Fibroblast of villous mesenchyme (primary cell): ENCODE data around the gene NDUFAF8. TPM values are rescaled to one million over a fixed set of nuclear protein-coding genes. Genes with fewer than 3 reads are reported as not detected.

Experiments used
- DNase-seq: peaks from one replicate; pipeline ENCODE4 v3.0.0-alpha.2; 2010; ENCODE audit warnings: low read depth
- H3K4me3 ChIP-seq: 2 replicates; pipeline ENCODE4 v1.5.1; 2011; ENCODE audit warnings: low read depth, mild to moderate bottlenecking, low read length
- CTCF ChIP-seq: IDR thresholded peaks from 2 replicates; pipeline ENCODE4 v1.5.1; 2012; ENCODE audit warnings: low read depth, mild to moderate bottlenecking, low read length; ENCODE audit not compliant: insufficient read depth
- total RNA-seq: library from RNA; depleted of rRNA; stranded (reverse); fragments of >200 nt; gene quantifications from 2 replicates; pipeline ENCODE4 v1.2.3, GENCODE V29; 2012

Gene NDUFAF8
- total RNA-seq, 1 donor, result 31.5 TPM

DNA sequence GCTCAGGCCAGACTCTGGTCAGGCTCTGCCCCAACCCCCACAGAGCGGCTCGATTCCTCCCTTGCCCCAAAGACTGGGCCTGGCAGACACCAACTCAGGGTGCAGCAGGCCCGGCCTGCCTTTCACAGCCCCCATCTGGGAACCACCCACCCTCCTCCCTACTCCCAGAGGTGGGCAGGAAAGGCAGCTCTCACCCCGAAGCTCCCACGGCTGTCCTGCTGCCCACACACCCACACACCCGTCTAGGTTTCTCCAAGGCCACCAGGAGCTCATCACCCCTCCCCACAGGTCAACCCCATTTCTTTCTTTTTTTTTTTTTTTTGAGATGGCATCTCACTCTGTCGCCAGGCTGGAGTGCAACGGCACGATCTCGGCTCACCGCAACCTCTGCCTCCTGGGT lies 20.1 kb upstream of the NDUFAF8 start:
- H3K4me3 ChIP-seq, result no peak overlapping the region
- no peak for DNase-seq
- no peak for TF ChIP-seq CTCF

DNA sequence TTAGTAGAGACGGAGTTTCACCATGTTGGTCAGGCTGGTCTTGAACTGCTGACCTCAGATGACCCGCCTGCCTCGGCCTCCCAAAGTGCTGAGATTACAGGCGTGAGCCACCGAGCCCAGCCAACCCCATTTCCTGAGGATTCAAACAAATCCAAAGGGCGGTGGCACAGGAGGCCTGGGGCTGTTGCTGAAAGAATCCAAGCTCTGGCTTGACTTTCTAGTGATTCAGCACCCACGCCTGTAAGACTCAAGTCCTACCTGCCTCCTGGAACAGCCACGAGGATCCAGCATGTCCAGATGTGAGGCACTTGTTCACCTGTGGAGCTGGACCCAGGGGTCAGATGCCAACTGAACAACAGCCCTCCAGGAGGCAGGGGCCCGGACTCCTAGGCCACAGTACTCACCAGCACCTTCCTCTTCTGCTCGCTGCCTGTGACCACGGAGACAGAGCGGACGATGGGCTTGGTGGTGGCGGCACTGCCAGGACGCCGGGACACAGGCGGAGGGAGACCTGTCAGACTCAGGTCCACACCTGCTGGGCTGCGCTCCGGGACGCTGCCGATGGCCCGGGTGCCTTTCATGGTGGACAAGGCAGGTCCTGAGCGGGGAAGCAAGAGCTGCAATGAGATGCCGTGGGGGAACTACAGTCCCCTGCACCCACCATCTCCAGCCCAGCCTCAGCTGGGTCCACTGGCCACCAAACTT lies 19.5 kb upstream of the NDUFAF8 start:
- DNase-seq, result no peak
- no peak overlapping the region for H3K4me3 ChIP-seq
- TF ChIP-seq CTCF, result no peak

- no peak for TF ChIP-seq CTCF
Observed at GRCh38 chr17:81221371-81221841, 17.7 kb upstream of the NDUFAF8 start.

GRCh38 chr17:81221842-81222619 lies 17.1 kb upstream of the NDUFAF8 start:
- peak overlapping the region; percentile 73 for H3K4me3 ChIP-seq

More at GRCh38 chr17:81221371-81221841, 17.7 kb upstream of the NDUFAF8 start:
- no peak for DNase-seq
- H3K4me3 ChIP-seq, result peak overlapping the region; percentile 73

GRCh38 chr17:81222620-81222905 lies 16.6 kb upstream of the NDUFAF8 start:
- DNase-seq, result no peak
- peak overlapping the region; percentile 73 for H3K4me3 ChIP-seq
- no peak for TF ChIP-seq CTCF

More at GRCh38 chr17:81221842-81222619, 17.1 kb upstream of the NDUFAF8 start:
- TF ChIP-seq CTCF, result no peak
- no peak for DNase-seq

DNA sequence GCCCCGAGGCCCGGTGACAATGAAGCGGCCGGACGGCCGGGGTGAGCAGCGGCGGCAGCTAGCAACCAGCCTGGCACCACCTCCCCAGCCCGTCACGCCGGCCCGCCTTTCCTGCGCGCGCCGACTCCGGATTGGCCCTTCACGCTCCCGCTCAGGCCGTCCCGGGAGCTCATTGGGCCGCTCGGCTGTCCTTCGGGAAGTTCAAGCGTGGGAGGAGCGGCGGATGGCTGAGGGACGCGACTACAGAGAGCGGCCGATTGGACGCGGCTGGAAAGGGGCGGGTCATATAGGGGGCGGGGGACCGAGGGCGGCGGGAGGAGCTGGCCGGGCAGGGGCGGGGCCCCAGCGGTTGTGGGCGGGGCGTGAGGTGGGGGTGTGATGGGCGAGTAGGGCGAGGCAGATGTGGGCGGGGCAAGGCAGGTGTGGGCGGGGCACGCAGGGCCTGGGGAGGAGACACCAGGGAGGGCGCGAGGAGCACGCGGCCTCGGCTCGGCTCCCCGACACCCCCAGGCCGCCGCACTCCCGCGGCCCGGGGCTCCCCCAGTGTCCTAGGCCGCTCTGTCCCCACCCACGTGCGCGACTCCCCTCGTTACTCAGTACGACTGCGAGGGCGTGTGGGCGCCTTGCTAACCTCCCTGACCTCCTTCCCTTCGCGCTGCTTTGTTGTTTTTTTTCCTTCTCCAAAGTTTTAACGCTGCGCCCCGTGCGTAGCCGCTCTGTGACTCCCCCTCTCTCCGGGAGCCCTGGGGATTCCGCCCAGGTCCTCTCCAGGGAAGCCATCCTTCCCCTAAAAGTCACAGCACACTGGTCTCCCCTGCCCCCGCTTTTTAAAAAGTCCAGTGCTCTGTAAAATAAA lies 16.0 kb upstream of the NDUFAF8 start, which contains the start of gene CEP131:
CEP131 (minus strand) TSS at position 60 of the 856 bp plus-strand sequence. CDS start 2,909 bp downstream, outside the sequence.
- H3K4me3 ChIP-seq, result peak within 1 kb of the TSS; percentile 73
- TF ChIP-seq CTCF, result no peak

More for the DNA sequence above, 16.0 kb upstream of the NDUFAF8 start, which contains the start of gene CEP131:
- peak; percentile 98 for DNase-seq
